ENCODE results near the gene SH3BP2. TPM values are rescaled to one million over a fixed set of nuclear protein-coding genes. Genes with fewer than 3 reads are reported as not detected.

Gene SH3BP2
- total RNA-seq, 2 experiments from 2014 or later, result 69.3 to 78.2 TPM

DNA sequence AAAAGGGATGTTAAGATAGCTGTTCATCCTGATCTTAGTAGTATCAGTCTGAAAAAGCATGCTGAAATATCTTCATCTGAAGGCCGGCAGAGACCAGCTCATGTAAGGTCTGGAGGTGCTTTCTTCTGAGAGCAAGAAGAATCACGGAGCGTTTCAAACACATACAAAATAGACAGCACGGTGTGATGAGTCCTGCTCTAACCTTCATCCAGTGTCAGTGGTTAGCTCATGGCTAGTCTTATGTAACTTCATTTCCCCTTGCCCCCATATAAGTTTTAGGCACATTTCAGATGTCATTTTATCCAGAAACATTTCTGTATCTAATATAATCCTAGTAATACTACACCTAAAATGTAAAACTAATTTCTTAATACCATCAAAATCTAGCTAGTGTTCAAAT, 78.6 kb downstream of the SH3BP2 start:
- ChIA-PET POLR2A (no interaction called here), CTCF (interaction anchor here (0.9 to 1.1 kb wide), 2 partner anchors 18 to 29 kb away, joined by 3 read pairs; no protein-coding TSS in a partner anchor)
- Mint-ChIP-seq H3K27me3 (no peaks in the 10 kb centered on the region), H3K4me1 (peaks cover 45% of the 10 kb centered on the region), H3K4me3 (no peak overlapping the region), H3K27ac (no peak overlapping the region), H3K9me3 (no peaks in the 10 kb centered on the region), H3K36me3 (ENCODE audit: low read depth) (peaks cover 25% of the 10 kb centered on the region)
- no peak for DNase-seq

DNA sequence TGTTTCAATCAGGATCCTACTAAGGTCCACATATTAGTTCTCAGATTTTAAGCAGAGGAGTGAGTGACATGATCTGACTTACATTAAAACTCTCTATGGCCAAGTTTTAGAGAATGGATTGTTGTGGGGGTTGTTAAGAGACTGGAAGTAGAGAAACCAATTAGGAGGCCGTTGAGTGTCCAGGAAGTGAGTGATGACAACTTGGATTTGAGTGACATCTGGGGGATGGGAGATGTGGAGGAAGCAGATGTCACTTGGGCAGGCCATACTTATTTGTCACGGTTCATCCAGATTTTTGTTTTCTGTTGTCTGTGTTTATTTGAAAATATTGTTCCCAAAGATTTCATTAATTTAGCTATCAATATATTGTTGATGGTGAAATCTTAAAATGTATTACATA, 79.0 kb downstream of the SH3BP2 start:
- peaks cover 26% of the 10 kb centered on the region for H3K36me3 Mint-ChIP-seq (ENCODE audit: low read depth)
- H3K4me3 Mint-ChIP-seq, result no peak overlapping the region

DNA sequence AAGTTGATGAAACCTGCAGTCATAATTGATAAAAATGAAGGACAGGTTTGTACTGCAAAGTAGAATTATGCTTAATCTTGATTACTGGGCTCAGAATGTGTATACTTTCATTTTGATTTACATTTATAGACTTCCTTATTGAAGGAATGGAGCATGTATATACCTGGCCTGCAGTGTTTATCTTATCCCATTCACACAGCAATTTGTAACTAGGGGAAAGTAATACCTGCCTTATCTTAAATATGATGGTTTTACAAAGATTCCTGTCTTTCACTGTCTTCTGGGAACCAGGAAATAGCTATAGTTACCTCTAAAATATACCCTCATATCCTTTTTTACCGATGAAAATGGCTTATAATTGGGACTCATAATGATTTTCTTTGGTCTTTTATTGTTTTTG, 80.4 kb downstream of the SH3BP2 start:
- no peak overlapping the region for H3K27ac Mint-ChIP-seq
- POLR2A ChIA-PET, result no interaction called here

More for the DNA sequence above, 79.0 kb downstream of the SH3BP2 start:
- H3K4me1 Mint-ChIP-seq, result peaks cover 44% of the 10 kb centered on the region
- H3K27ac Mint-ChIP-seq, result peak overlapping the region; percentile 73
- ChIA-PET CTCF (interaction anchor here (0.9 to 1.1 kb wide), 2 partner anchors 18 to 29 kb away, joined by 3 read pairs; no protein-coding TSS in a partner anchor), POLR2A (no interaction called here)
- H3K27me3 Mint-ChIP-seq, result no peaks in the 10 kb centered on the region
- H3K9me3 Mint-ChIP-seq, result no peaks in the 10 kb centered on the region
- DNase-seq, result no peak

DNA sequence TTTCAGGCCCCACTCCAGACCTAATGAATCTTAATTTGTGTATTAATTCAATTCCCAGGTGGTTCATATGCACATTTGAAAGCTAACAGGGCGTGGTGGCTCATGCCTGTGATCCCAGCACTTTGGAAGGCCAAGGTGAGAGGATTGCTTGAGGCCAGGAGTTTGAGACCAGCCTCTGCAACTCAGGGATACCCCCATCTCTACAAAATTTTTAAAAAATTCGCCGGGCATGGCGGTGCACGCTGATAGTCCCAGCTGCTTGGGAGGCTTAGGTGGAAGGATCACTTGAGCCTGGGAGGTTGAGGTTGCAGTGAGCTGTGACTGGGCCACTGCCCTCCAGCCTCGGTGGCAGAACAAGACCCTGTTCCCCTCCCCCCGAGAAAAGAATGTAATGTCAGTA, 82.0 kb downstream of the SH3BP2 start:
- DNase-seq, result no peak
- ChIA-PET POLR2A (no interaction called here), CTCF (interaction anchor here (0.9 to 1.0 kb wide), 2 partner anchors 9 to 16 kb away, joined by 3 read pairs; no protein-coding TSS in a partner anchor)
- H3K27ac Mint-ChIP-seq, result no peak overlapping the region
- no peak overlapping the region for H3K4me3 Mint-ChIP-seq
- peaks cover 35% of the 10 kb centered on the region for H3K4me1 Mint-ChIP-seq
- no peaks in the 10 kb centered on the region for H3K9me3 Mint-ChIP-seq
- peaks cover 39% of the 10 kb centered on the region for H3K36me3 Mint-ChIP-seq (ENCODE audit: low read depth)
- no peaks in the 10 kb centered on the region for H3K27me3 Mint-ChIP-seq

More for the DNA sequence above, 80.4 kb downstream of the SH3BP2 start:
- no peak for DNase-seq
- H3K4me3 Mint-ChIP-seq, result no peak overlapping the region
- H3K4me1 Mint-ChIP-seq, result peaks cover 37% of the 10 kb centered on the region
- H3K9me3 Mint-ChIP-seq, result no peaks in the 10 kb centered on the region
- peaks cover 33% of the 10 kb centered on the region for H3K36me3 Mint-ChIP-seq (ENCODE audit: low read depth)
- CTCF ChIA-PET, result no interaction called here
- no peaks in the 10 kb centered on the region for H3K27me3 Mint-ChIP-seq

DNA sequence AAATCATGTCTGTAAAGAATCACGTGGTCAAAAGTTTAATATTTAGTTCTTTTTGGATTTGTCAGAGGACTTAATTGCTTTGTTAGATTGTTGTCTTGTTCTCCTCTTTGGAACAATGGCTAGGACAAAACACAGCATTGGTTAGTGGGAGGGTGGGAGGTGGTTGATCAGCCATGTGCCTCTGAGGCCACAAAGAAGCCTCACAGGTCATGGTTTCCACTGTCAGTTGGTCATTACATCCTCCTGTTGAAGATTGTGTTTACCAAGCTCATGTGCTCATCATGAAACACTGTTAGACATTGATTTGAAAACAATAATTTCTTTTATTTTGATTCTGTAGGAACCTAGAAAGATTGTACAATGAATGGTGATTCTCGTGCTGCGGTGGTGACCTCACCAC, 82.7 kb downstream of the SH3BP2 start:
- Mint-ChIP-seq H3K4me3 (no peak overlapping the region), H3K36me3 (ENCODE audit: low read depth) (peaks cover 40% of the 10 kb centered on the region), H3K27me3 (no peaks in the 10 kb centered on the region), H3K4me1 (peaks cover 32% of the 10 kb centered on the region), H3K9me3 (no peaks in the 10 kb centered on the region), H3K27ac (no peak overlapping the region)
- POLR2A ChIA-PET, result no interaction called here
- no peak for DNase-seq
- CTCF ChIA-PET, result interaction anchor here (1.0 kb wide), 1 partner anchor 15 kb away, joined by 3 read pairs; no protein-coding TSS in a partner anchor

DNA sequence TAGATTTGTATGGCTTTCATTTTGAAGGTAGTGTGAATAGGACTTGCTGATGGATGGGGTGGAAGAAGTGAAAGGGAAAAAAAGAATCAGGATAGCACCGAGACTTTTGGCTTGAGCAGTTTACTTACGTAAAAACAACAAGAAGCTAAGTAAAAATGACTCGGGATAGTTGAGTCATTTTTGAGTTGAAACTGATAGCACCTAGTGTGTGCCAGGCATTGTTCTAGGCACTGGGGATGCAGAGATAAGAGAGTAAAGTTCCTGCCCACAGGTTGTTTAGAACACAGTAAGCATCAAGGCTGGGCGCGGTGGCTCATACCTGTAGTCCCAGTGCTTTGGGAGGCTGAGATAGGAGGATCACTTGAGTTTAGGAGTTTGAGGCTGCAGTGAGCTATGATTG, 85.5 kb downstream of the SH3BP2 start:
- ChIA-PET POLR2A (no interaction called here), CTCF (interaction anchor here (1.2 to 2.1 kb wide), 3 partner anchors 13 to 47 kb away, joined by 3 to 9 read pairs (median 6); no protein-coding TSS in a partner anchor)
- Mint-ChIP-seq H3K36me3 (ENCODE audit: low read depth) (peaks cover 44% of the 10 kb centered on the region), H3K4me3 (no peak overlapping the region), H3K4me1 (peaks cover 17% of the 10 kb centered on the region), H3K27me3 (no peaks in the 10 kb centered on the region), H3K27ac (no peak overlapping the region), H3K9me3 (no peaks in the 10 kb centered on the region)
- no peak for DNase-seq

DNA sequence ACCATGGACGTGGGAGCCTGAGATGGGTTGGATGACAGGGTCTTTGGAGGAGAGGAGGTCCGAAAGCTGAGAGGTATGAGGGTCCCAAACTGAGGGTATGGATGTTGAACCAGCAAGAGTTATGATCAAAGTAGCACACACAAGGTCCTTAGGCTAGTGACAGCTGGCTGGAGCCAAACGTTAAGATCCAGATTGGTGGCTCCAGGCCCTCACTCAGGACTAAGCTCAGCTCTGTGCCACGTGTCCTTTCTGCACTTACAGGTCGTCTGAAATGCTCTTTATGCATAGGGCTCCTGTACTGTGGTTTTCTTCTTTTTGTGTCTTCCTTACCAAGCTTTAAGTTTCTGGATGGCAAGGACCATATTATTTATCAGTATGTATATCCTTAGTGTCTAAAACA, 86.1 kb downstream of the SH3BP2 start:
- Mint-ChIP-seq H3K4me3 (no peak overlapping the region), H3K27ac (peak overlapping the region; percentile 3), H3K9me3 (no peaks in the 10 kb centered on the region), H3K27me3 (no peaks in the 10 kb centered on the region), H3K36me3 (ENCODE audit: low read depth) (peaks cover 46% of the 10 kb centered on the region), H3K4me1 (peaks cover 17% of the 10 kb centered on the region)
- CTCF ChIA-PET, result interaction anchor here (0.6 to 2.1 kb wide), 5 partner anchors 10 to 46 kb away, joined by 3 to 9 read pairs (median 6); no protein-coding TSS in a partner anchor
- DNase-seq, result no peak
- POLR2A ChIA-PET, result no interaction called here

DNA sequence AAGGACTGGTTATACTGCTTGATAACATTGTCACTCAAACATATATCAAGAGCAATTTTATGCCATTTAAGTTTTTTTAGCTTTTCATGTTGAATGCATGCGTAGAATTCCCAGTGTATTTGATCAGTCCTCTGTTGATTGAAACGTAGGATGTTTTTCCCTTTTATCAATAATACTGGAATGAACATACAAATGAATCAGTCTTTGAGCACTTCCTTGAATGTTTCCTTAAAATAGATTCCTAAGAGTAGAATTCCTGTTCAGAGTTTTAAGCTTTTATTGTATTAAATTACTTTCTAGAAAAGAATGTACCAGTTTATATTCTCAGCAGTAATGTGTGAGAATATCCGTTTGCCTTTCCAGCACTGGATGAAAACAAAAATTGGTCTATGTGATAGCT, 88.5 kb downstream of the SH3BP2 start:
- Mint-ChIP-seq H3K36me3 (ENCODE audit: low read depth) (peaks cover 56% of the 10 kb centered on the region), H3K27ac (no peak overlapping the region), H3K27me3 (no peaks in the 10 kb centered on the region), H3K9me3 (no peaks in the 10 kb centered on the region), H3K4me3 (no peak overlapping the region), H3K4me1 (peaks cover 13% of the 10 kb centered on the region)
- CTCF ChIA-PET, result no interaction called here
- POLR2A ChIA-PET, result no interaction called here
- no peak for DNase-seq

DNA sequence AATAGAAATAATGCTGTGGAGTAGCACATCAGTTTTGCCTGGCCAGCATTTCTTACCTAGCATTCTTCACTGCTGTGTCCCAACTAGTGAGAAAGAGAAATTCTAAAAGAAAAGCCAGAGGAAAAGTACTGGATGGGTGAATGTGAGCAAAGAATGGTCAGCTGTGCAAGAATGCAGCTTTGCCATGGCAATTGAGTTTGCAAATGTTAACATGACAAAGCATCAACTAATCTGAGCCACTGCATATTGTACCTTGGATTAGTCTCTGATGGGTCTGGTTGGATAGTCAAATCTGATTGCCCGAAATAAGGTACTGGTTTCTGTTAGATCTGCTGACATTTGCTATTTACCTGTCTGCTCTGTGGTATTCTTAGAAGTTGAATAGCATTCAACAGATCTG, 89.5 kb downstream of the SH3BP2 start:
- CTCF ChIA-PET, result interaction anchor here (0.6 kb wide), 3 partner anchors 120 to 674 kb away, joined by 3 to 4 read pairs (median 3); no protein-coding TSS in a partner anchor
- no peaks in the 10 kb centered on the region for H3K27me3 Mint-ChIP-seq
- POLR2A ChIA-PET, result interaction anchor here (0.6 kb wide), 1 partner anchor 109 kb away, joined by 9 read pairs; no protein-coding TSS in a partner anchor
- H3K36me3 Mint-ChIP-seq (ENCODE audit: low read depth), result peaks cover 58% of the 10 kb centered on the region
- no peaks in the 10 kb centered on the region for H3K9me3 Mint-ChIP-seq
- H3K4me1 Mint-ChIP-seq, result peaks cover 10% of the 10 kb centered on the region
- H3K27ac Mint-ChIP-seq, result no peak overlapping the region
- DNase-seq, result no peak
- H3K4me3 Mint-ChIP-seq, result no peak overlapping the region

DNA sequence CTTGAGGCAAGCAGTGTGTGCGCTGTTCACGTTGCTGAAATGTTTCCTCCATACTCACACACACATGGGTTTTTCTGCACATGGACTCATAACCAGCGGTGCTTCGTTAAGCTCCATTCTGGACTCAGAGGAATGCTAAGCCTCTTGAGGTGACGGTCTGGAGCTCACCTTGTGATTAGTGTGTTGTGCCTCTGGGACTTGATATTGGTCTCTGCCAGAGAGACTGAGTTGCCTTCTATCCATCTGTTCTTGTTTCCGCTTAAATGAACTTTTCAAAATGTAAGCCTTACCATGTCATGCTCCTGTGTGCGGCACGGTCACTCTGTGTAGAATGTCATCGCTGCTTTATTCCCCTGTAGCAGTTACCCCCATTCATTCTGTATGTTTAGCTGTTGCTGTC, 93.3 kb downstream of the SH3BP2 start:
- H3K27ac Mint-ChIP-seq, result peak overlapping the region; percentile 52
- peaks cover 6% of the 10 kb centered on the region for H3K4me1 Mint-ChIP-seq
- peaks cover 44% of the 10 kb centered on the region for H3K36me3 Mint-ChIP-seq (ENCODE audit: low read depth)
- no peaks in the 10 kb centered on the region for H3K27me3 Mint-ChIP-seq
- no peak overlapping the region for H3K4me3 Mint-ChIP-seq
- CTCF ChIA-PET, result no interaction called here
- no peaks in the 10 kb centered on the region for H3K9me3 Mint-ChIP-seq
- no peak for DNase-seq
- POLR2A ChIA-PET, result no interaction called here

DNA sequence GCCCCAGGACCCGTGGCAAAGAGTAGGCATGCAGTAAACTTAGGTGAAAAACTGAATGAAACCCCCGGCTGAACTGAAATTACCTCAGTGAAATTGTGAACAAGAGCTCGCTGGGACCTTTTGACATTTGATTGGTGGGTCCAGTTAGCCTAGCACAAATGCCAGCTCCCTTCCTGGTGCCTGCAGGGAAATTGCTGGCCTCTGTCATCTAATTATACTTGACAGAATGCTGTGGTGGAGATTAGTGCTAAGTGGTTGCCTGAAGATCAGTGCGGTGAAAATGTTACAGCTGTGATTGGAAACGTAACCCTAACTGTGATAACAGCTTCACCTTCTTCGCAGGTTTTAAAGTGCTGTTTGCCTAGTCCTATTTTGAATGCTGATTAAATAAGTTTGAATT, 93.7 kb downstream of the SH3BP2 start:
- peaks cover 6% of the 10 kb centered on the region for H3K4me1 Mint-ChIP-seq
- POLR2A ChIA-PET, result no interaction called here

DNA sequence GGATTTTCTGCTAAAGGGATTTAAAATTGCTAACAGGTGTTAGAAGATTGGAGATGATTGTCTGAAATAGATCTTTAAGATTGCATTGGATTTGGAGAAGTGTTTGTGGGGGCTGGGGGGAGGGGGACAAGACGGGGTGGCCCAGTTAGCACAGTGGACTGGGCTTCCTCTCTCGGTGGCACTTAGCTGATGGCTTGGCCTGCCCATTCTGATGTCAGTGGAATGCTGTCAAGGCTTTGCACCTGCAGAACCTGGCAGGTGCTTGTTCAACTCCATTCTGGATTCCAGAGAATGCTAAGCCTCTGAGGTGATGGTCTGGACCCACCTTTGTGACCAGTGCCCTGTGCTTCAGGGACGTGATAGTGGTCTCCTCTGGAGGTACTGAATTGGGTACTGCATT, 94.5 kb downstream of the SH3BP2 start:
- DNase-seq, result no peak
- Mint-ChIP-seq H3K4me3 (no peak overlapping the region), H3K9me3 (no peaks in the 10 kb centered on the region), H3K36me3 (ENCODE audit: low read depth) (peaks cover 41% of the 10 kb centered on the region), H3K27ac (peak overlapping the region; percentile 36), H3K27me3 (no peaks in the 10 kb centered on the region), H3K4me1 (peaks cover 6% of the 10 kb centered on the region)
- ChIA-PET POLR2A (no interaction called here), CTCF (interaction anchor here (0.5 kb wide), 1 partner anchor 9 kb away, joined by 3 read pairs; no protein-coding TSS in a partner anchor)

More for the DNA sequence above, 93.7 kb downstream of the SH3BP2 start:
- H3K27me3 Mint-ChIP-seq, result no peaks in the 10 kb centered on the region
- H3K36me3 Mint-ChIP-seq (ENCODE audit: low read depth), result peaks cover 45% of the 10 kb centered on the region
- no peak overlapping the region for H3K4me3 Mint-ChIP-seq
- CTCF ChIA-PET, result no interaction called here
- peak overlapping the region; percentile 36 for H3K27ac Mint-ChIP-seq
- DNase-seq, result no peak
- H3K9me3 Mint-ChIP-seq, result no peaks in the 10 kb centered on the region

DNA sequence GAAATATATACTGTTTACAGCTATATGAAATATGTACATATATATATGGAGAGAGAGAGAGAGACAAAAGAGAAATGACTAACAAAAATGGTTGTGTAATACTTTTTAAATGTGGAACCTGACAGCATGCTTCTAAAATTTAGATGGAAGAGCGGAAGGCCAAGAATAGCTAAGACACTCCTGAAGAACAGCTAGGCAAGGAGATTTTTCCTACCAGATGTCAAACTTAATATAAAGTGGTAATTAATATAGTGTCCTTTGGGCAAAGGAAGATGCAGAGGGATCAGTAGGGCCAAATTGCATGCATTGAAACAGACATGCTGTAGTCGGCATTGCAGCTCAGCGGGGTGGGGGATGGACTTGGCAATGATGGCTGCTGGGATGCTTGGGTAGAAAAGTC, 96.0 kb downstream of the SH3BP2 start:
- Mint-ChIP-seq H3K27ac (no peak overlapping the region), H3K4me1 (peaks cover 6% of the 10 kb centered on the region), H3K9me3 (no peaks in the 10 kb centered on the region), H3K4me3 (no peak overlapping the region), H3K36me3 (ENCODE audit: low read depth) (peaks cover 36% of the 10 kb centered on the region), H3K27me3 (no peaks in the 10 kb centered on the region)
- POLR2A ChIA-PET, result no interaction called here
- no peak for DNase-seq
- CTCF ChIA-PET, result interaction anchor here (0.8 kb wide), 1 partner anchor 10 kb away, joined by 3 read pairs; no protein-coding TSS in a partner anchor
